Suprapubic skin (tissue), 3 donors: Measurements from ENCODE around the gene SIK3.

Experiments
- CTCF ChIP-seq, 2 donors: fragments of 200-600 bp in 1 of 2; fragments of 450-650 bp in 1 of 2; sonication (generic) in 1 of 2; IDR thresholded peaks; one replicate each; pipeline ENCODE4 v1.5.1; 2016 to 2019; ENCODE audit warnings: antibody characterized with exemption in 2 of 2, mild to moderate bottlenecking in 1 of 2, moderate library complexity in 1 of 2
- EP300 ChIP-seq: sonication (generic); formaldehyde crosslinking; IDR thresholded peaks from one replicate; pipeline ENCODE4 v1.6.1; 2017; ENCODE audit warnings: antibody characterized with exemption

GRCh38 chr11:116864531-116864930 is 233.7 kb downstream of the SIK3 start:
- TF ChIP-seq CTCF (IDR thresholded peaks at IDR 0.05) (no peak), EP300 (no peak)
